ENCODE results near the gene ZC3H18.
A peak's percentile ranks its signal among the peaks of the same experiment; 100 is the strongest.

ZC3H18 gene

DNA sequence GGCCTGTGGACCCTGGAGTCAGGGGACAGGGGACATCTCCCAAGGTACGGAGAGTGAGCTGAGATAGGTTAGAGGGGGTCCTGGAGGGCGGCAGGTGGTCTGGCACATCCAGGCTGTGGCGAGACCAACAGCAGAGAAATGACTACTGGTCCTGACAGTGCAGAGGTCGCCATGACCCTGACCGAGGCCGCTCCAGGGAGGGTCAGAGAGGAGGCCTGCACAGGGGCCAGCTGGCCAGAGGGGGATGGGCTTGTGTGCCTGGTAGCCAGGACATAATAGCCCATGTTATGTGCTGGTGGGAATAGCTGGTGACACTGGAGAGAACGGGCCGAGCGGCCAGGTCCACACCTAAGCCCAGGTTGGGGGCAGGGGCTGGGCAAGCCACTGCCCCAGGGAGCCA, 40.6 kb upstream of the ZC3H18 start:
- no peak for DNase-seq (ENCODE audit: extremely low read depth, low read depth)
- H3K4me3 ChIP-seq (replicated peaks; ENCODE audit: low read depth, low read length): no peak overlapping the region
- TF ChIP-seq, protein P1, sequence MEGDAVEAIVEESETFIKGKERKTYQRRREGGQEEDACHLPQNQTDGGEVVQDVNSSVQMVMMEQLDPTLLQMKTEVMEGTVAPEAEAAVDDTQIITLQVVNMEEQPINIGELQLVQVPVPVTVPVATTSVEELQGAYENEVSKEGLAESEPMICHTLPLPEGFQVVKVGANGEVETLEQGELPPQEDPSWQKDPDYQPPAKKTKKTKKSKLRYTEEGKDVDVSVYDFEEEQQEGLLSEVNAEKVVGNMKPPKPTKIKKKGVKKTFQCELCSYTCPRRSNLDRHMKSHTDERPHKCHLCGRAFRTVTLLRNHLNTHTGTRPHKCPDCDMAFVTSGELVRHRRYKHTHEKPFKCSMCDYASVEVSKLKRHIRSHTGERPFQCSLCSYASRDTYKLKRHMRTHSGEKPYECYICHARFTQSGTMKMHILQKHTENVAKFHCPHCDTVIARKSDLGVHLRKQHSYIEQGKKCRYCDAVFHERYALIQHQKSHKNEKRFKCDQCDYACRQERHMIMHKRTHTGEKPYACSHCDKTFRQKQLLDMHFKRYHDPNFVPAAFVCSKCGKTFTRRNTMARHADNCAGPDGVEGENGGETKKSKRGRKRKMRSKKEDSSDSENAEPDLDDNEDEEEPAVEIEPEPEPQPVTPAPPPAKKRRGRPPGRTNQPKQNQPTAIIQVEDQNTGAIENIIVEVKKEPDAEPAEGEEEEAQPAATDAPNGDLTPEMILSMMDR (IDR thresholded peaks at IDR 0.05; ENCODE audit: low read depth, low read length, missing control alignments): no peak

DNA sequence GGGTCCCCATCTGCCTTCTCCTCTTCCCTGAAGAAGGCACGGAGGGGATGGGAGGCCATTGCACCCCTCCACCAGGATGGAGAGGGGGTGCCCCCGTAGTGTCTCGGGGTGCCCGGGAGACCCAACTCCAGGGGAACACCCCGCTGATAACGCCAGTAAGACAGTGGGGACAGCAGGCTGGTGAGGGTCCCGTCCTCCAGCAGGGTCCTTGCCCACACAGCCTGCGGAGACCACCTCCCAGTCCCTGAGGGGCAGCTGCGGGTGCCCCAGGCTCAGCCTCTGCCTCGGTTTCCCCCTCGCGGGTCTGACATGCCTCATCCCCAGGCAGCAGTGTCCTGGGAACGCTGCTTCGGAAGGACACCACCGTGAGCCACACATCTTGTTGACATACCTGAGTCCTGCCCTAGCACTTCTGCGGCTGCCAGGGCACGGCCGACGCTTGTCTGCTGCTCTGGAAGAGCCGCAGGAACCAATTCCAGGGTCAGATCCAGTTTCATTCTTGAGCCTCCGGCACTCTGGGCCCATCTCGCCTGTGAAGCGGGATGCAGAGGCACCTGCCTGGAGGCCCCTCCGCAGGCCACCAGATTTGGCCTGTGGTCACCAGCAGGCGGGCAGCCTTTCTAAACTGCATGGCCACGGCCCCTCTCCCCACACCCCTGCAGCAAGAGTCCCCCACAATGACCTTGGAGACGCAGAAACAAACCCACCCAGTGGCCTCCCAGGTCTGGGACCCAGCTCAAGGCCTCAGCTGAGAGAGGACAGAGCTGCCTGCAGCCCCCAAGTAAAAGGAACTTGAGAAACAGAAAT, 39.9 kb upstream of the ZC3H18 start:
- DNase-seq (ENCODE audit: extremely low read depth, low read depth): no peak
- TF ChIP-seq, protein P1 (IDR thresholded peaks at IDR 0.05; ENCODE audit: low read depth, low read length, missing control alignments): no peak
- H3K4me3 ChIP-seq (replicated peaks; ENCODE audit: low read depth, low read length): no peak overlapping the region

DNA sequence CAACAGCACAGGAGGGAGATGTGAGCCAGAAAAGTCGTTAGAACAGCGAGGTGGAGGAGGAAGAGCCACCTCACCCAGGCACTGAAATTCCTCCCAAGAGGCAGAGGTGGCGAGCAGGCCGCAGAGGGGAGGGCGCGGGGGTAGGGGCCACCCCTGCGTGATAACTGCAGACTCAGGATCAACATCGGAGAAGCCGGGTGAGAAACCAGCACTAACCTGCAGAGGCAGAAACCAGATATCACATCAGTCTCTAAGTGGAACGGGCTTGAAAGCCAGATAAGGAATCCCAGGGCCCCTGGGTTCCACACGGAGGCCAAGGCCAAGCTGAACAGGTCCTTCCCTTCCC, 39.4 kb upstream of the ZC3H18 start:
- no peak overlapping the region for H3K4me3 ChIP-seq (replicated peaks; ENCODE audit: low read depth, low read length)
- DNase-seq (ENCODE audit: extremely low read depth, low read depth): no peak
- TF ChIP-seq, protein P1 (IDR thresholded peaks at IDR 0.05; ENCODE audit: low read depth, low read length, missing control alignments): no peak

DNA sequence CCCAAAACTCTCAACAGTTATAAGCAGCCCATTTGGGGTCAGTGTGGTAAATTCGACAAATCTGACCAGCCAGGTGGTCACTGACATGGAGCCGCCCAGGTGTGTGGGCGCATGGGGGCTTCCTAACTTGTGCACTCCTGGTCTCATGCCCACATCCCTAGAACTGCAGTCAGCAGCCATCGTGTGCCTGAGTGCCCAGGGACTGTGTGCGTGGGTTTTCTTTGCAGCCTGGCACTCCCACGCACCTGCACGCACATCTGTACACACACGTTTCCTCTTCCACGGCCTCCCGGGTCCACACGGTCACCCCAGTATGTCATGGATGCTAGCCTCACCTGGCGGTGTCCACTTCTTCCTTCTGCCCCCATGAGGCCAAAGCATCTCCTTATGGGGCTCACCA, 38.9 kb upstream of the ZC3H18 start:
- no peak overlapping the region for H3K4me3 ChIP-seq (replicated peaks; ENCODE audit: low read depth, low read length)
- TF ChIP-seq, protein P1 (IDR thresholded peaks at IDR 0.05; ENCODE audit: low read depth, low read length, missing control alignments): no peak
- DNase-seq (ENCODE audit: extremely low read depth, low read depth): no peak

DNA sequence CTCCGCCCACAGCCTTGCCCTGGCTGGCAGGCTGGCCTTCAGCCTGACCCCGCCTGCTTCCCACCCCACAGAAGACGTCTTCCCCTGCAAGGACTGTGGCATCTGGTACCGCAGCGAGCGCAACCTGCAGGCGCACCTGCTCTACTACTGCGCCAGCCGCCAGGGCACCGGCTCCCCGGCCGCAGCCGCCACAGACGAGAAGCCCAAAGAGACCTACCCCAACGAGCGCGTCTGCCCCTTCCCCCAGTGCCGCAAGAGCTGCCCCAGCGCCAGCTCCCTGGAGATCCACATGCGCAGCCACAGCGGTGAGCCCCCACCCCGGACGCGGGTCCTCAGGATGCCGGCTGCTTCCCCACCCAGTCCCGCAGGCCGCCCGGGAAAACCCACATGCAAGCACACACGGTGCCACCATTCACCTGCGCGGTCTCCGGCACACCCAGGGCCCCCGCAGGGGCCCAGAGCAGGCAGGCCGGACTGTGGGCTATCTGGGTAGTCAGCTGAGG, 38.2 kb upstream of the ZC3H18 start:
- H3K4me3 ChIP-seq (replicated peaks; ENCODE audit: low read depth, low read length): no peak overlapping the region
- TF ChIP-seq, protein P1 (IDR thresholded peaks at IDR 0.05; ENCODE audit: low read depth, low read length, missing control alignments): no peak
- DNase-seq (ENCODE audit: extremely low read depth, low read depth): no peak

DNA sequence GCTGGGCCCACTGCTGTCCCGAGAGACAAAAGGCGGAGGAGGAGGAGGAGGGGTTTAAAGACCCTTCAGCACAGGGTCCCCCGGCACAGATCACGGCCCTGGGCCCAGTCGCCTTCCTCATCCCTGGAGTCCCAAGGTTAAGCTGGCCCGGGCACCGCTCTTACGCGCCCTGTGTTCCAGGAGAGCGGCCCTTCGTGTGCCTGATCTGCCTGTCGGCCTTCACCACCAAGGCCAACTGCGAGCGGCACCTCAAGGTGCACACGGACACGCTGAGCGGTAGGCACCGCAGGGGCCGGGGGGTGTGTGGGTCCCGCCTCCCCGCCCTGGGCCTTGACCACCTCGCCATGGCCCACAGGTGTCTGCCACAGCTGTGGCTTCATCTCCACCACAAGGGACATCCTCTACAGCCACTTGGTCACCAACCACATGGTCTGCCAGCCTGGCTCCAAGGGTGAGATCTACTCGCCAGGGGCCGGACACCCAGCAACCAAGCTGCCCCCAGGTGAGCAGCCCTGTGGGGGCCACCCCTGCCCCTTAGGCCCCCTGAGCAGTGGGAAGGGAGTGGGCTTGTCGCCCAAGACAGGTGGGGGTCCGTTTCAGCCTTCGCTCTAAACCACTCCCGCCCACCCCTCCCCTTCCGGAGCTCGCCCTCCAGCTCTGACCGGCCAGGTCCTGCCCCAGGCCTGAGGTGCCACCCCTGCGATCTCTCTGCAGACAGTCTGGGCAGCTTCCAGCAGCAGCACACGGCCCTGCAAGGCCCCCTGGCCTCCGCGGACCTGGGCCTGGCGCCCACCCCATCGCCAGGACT, 37.6 kb upstream of the ZC3H18 start:
- no peak for DNase-seq (ENCODE audit: extremely low read depth, low read depth)
- H3K4me3 ChIP-seq (replicated peaks; ENCODE audit: low read depth, low read length): 0 out of 2 replicates have a peak overlapping the region, but pooled peaks have one; percentile 22
- TF ChIP-seq, protein P1 (IDR thresholded peaks at IDR 0.05; ENCODE audit: low read depth, low read length, missing control alignments): no peak
